Osteoblast (primary cell): ENCODE measurements around the gene ZBTB24. TPM values are rescaled to one million over a fixed set of nuclear protein-coding genes. Genes with fewer than 3 reads are reported as not detected.
"Not testable (repeated sequence)": the region's sequence is repeated elsewhere in the genome, so short reads cannot be mapped to it uniquely, and the experiment has no call there.

Experiments
- DNase-seq: peaks from one replicate; pipeline ENCODE4 v3.0.0; 2011; ENCODE audit warnings: low spot score, mixed read lengths; ENCODE audit not compliant: insufficient read length; ENCODE audit errors: missing footprints
- H2AFZ ChIP-seq: 2 replicates; pipeline ENCODE4 v1.6.0; 2011; ENCODE audit warnings: mild to moderate bottlenecking, low read length
- H3K27ac ChIP-seq: 2 replicates; pipeline ENCODE4 v1.5.1; 2011; ENCODE audit warnings: mild to moderate bottlenecking, low read depth, low read length, moderate library complexity
- H3K27me3 ChIP-seq: 2 replicates; pipeline ENCODE4 v1.6.0; 2012; ENCODE audit warnings: mild to moderate bottlenecking, control low read depth, inconsistent platforms, low read length, moderate library complexity; ENCODE audit not compliant: insufficient read depth
- H3K36me3 ChIP-seq: 2 replicates; pipeline ENCODE4 v1.5.1; 2011; ENCODE audit warnings: mild to moderate bottlenecking, low read length, control low read depth, moderate library complexity; ENCODE audit not compliant: insufficient read depth
- H3K4me1 ChIP-seq: 2 replicates; pipeline ENCODE4 v1.5.1; 2011; ENCODE audit warnings: mild to moderate bottlenecking, low read length, control low read depth, moderate library complexity; ENCODE audit not compliant: insufficient read depth
- H3K4me2 ChIP-seq: 2 replicates; pipeline ENCODE4 v1.6.0; 2011; ENCODE audit warnings: mild to moderate bottlenecking, low read length; ENCODE audit not compliant: insufficient read depth
- H3K4me3 ChIP-seq: fragments of 200-600 bp; sonication (generic); 3 replicates; pipeline ENCODE4 v1.5.1; 2012; ENCODE audit warnings: mild to moderate bottlenecking, low read length, inconsistent platforms; ENCODE audit not compliant: insufficient read depth
- H3K79me2 ChIP-seq: 2 replicates; pipeline ENCODE4 v1.6.0; 2012; ENCODE audit warnings: mild to moderate bottlenecking, low read length, control low read depth, inconsistent platforms; ENCODE audit not compliant: insufficient read depth
- H3K9me3 ChIP-seq: 2 replicates; pipeline ENCODE4 v1.5.1; 2011; ENCODE audit warnings: low read depth, low read length, control low read depth
- H4K20me1 ChIP-seq: 2 replicates; pipeline ENCODE4 v1.6.0; 2012; ENCODE audit warnings: mild to moderate bottlenecking, low read length, control low read depth; ENCODE audit not compliant: insufficient read depth
- total RNA-seq: library from RNA; depleted of rRNA; stranded (reverse); fragments of >200 nt; gene quantifications from 2 replicates; pipeline ENCODE4 v1.2.3, GENCODE V29; 2012
- TF ChIP-seq, protein P1 (sequence below): IDR thresholded peaks from 2 replicates; pipeline ENCODE4 v1.5.1; 2011; ENCODE audit warnings: mild to moderate bottlenecking, low read depth, low read length, moderate library complexity; ENCODE audit errors: extremely low read depth

ZBTB24 gene
- total RNA-seq, 1 donor: 8.7 TPM

DNA sequence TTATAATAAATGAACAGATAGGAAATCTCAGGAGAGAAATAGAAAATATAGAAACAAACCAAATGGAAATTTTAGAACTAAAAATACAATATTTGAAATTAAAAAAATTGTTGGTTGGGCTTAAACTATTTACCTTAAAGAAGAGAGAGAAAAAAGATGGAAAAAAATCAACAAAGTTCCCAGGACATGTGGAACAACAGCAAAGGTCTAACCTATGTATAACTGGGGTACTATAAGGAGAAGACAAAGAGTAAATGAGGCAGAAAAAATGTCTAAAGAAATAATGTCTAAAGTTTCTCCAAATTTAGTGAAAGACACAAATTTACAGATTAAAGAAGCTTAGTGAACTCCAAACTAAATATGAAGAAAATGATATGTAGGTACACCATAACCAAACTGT, 41.1 kb upstream of the ZBTB24 start:
- DNase-seq: no peak

GRCh38 chr6:109523478-109523877, 40.5 kb upstream of the ZBTB24 start:
- Histone ChIP-seq H2AFZ (no peak overlapping the region), H3K4me2 (no peak overlapping the region), H3K4me1 (no peaks in the 10 kb centered on the region), H3K79me2 (no peaks in the 10 kb centered on the region), H3K36me3 (no peaks in the 10 kb centered on the region), H4K20me1 (no peaks in the 10 kb centered on the region), H3K4me3 (no peak overlapping the region), H3K27ac (no peak overlapping the region), H3K27me3 (no peaks in the 10 kb centered on the region), H3K9me3 (no peaks in the 10 kb centered on the region)
- peak; percentile 55 for DNase-seq
- TF ChIP-seq, protein P1, sequence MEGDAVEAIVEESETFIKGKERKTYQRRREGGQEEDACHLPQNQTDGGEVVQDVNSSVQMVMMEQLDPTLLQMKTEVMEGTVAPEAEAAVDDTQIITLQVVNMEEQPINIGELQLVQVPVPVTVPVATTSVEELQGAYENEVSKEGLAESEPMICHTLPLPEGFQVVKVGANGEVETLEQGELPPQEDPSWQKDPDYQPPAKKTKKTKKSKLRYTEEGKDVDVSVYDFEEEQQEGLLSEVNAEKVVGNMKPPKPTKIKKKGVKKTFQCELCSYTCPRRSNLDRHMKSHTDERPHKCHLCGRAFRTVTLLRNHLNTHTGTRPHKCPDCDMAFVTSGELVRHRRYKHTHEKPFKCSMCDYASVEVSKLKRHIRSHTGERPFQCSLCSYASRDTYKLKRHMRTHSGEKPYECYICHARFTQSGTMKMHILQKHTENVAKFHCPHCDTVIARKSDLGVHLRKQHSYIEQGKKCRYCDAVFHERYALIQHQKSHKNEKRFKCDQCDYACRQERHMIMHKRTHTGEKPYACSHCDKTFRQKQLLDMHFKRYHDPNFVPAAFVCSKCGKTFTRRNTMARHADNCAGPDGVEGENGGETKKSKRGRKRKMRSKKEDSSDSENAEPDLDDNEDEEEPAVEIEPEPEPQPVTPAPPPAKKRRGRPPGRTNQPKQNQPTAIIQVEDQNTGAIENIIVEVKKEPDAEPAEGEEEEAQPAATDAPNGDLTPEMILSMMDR: no peak

More for the DNA sequence above, 41.1 kb upstream of the ZBTB24 start:
- Histone ChIP-seq H3K4me3 (no peak overlapping the region), H3K36me3 (no peaks in the 10 kb centered on the region), H3K79me2 (no peaks in the 10 kb centered on the region), H3K27ac (no peak overlapping the region), H3K4me2 (no peak overlapping the region), H4K20me1 (no peaks in the 10 kb centered on the region), H3K4me1 (no peaks in the 10 kb centered on the region), H3K27me3 (no peaks in the 10 kb centered on the region), H3K9me3 (no peaks in the 10 kb centered on the region), H2AFZ (no peak overlapping the region)
- TF ChIP-seq, protein P1: no peak

GRCh38 chr6:109521080-109521479, 38.1 kb upstream of the ZBTB24 start:
- Histone ChIP-seq H3K4me1 (peaks cover 1% of the 10 kb centered on the region), H3K36me3 (no peaks in the 10 kb centered on the region), H3K27ac (no peak overlapping the region), H3K4me2 (no peak overlapping the region), H2AFZ (no peak overlapping the region), H4K20me1 (no peaks in the 10 kb centered on the region), H3K27me3 (no peaks in the 10 kb centered on the region), H3K4me3 (no peak overlapping the region), H3K79me2 (no peaks in the 10 kb centered on the region), H3K9me3 (no peaks in the 10 kb centered on the region)
- DNase-seq: no peak
- TF ChIP-seq, protein P1: no peak

DNA sequence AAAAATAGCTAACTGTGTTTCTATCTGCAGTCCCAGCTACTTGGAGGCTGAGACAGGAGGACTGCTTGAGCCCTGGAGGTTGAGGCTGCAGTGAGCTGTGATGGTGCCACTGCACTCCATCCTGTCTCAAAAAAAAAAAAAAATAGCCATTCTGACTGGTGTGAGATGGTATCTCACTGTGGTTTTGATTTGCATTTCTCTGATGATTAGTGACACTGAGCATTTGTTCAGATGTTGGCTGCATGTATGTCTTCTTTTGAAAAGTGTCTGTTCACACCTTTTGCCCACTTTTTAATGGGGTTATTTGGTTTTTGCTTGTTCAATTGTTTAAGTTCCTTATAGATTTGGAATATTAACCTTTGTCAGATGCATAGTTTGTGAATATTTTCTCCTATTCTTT, 36.6 kb upstream of the ZBTB24 start:
- not testable (repeated sequence) for H3K9me3 ChIP-seq, H3K27ac ChIP-seq, H2AFZ ChIP-seq, H4K20me1 ChIP-seq, H3K79me2 ChIP-seq, H3K27me3 ChIP-seq, H3K4me3 ChIP-seq, H3K36me3 ChIP-seq, DNase-seq, H3K4me2 ChIP-seq
- H3K4me1 ChIP-seq: peaks cover 13% of the 10 kb centered on the region

- no peak overlapping the region for H3K27ac ChIP-seq
Measured at GRCh38 chr6:109516929-109517328, 33.9 kb upstream of the ZBTB24 start.

More at GRCh38 chr6:109516929-109517328, 33.9 kb upstream of the ZBTB24 start:
- no peak overlapping the region for H2AFZ ChIP-seq
- TF ChIP-seq, protein P1: no peak
- H3K4me3 ChIP-seq: no peak overlapping the region
- no peaks in the 10 kb centered on the region for H3K27me3 ChIP-seq
- no peaks in the 10 kb centered on the region for H4K20me1 ChIP-seq
- no peak for DNase-seq
- H3K36me3 ChIP-seq: no peaks in the 10 kb centered on the region
- H3K9me3 ChIP-seq: no peaks in the 10 kb centered on the region
- H3K4me1 ChIP-seq: peaks cover 31% of the 10 kb centered on the region
- H3K4me2 ChIP-seq: no peak overlapping the region
- H3K79me2 ChIP-seq: no peaks in the 10 kb centered on the region
